HepG2 (cell line): ENCODE data around the gene IPO13.

Source experiments
- HNF4G ChIP-seq, 2 experiments: sonication (generic) in 1 of 2; formaldehyde crosslinking in 1 of 2; IDR thresholded peaks; 2 replicates each; pipeline versions ENCODE4 v1.4.0 to v1.6.1; 2011 to 2020; ENCODE audit warnings: borderline replicate concordance in 2 of 2, low read depth in 2 of 2, mild to moderate bottlenecking in 2 of 2, low read length in 1 of 2, missing genetic modification reagents in 1 of 2, moderate library complexity in 1 of 2
- NFYC ChIP-seq: IDR thresholded peaks from 2 replicates; pipeline ENCODE4 v1.6.1; 2016; ENCODE audit warnings: missing genetic modification reagents, missing compliant biosample characterization
- SIN3A ChIP-seq: IDR thresholded peaks from 2 replicates; pipeline ENCODE4 v1.6.1; 2011; ENCODE audit warnings: low read depth, mild to moderate bottlenecking, control low read depth, low read length, borderline replicate concordance
- ZFP37 ChIP-seq: sonication (generic); formaldehyde crosslinking; IDR thresholded peaks from 2 replicates; pipeline ENCODE4 v1.4.0; 2020; ENCODE audit warnings: missing genetic modification reagents, borderline replicate concordance
- ZSCAN30 ChIP-seq: sonication (generic); formaldehyde crosslinking; IDR thresholded peaks from 2 replicates; pipeline ENCODE4 v1.5.0; 2020; ENCODE audit warnings: mild to moderate bottlenecking, missing genetic modification reagents
- TF ChIP-seq, protein P1 (sequence below): sonication (generic); formaldehyde crosslinking; IDR thresholded peaks from 2 replicates; pipeline ENCODE4 v1.8.0; 2022; ENCODE audit warnings: mild to moderate bottlenecking, missing genetic modification reagents, moderate library complexity
- TF ChIP-seq, protein P2 (sequence below): sonication (generic); formaldehyde crosslinking; IDR thresholded peaks from 2 replicates; pipeline ENCODE4 v1.5.0; 2020; ENCODE audit warnings: mild to moderate bottlenecking, missing genetic modification reagents, moderate library complexity
- TF ChIP-seq, protein P3 (sequence below): sonication (generic); formaldehyde crosslinking; IDR thresholded peaks from 2 replicates; pipeline ENCODE4 v1.4.0; 2020; ENCODE audit warnings: missing genetic modification reagents; ENCODE audit errors: not compliant biosample characterization
- TF ChIP-seq, protein P4 (sequence below): sonication (generic); formaldehyde crosslinking; IDR thresholded peaks from 2 replicates; pipeline ENCODE4 v1.8.0; 2022; ENCODE audit warnings: mild to moderate bottlenecking, missing genetic modification reagents, borderline replicate concordance

DNA sequence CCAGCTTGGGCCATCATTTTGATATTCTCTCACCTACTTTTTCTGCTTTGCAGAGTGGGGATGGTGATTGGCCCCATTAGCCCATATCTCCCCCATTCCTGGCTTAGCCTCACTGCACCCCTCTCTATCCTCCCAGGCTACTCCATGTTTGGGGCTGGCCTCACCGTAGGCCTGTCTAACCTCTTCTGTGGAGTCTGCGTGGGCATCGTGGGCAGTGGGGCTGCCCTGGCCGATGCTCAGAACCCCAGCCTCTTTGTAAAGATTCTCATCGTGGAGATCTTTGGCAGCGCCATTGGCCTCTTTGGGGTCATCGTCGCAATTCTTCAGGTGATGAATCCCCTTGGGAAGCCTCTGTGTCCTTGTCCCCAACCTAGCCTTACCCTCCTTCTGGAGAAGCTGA lies 30.1 kb downstream of the IPO13 start:
- TF ChIP-seq, protein P1, sequence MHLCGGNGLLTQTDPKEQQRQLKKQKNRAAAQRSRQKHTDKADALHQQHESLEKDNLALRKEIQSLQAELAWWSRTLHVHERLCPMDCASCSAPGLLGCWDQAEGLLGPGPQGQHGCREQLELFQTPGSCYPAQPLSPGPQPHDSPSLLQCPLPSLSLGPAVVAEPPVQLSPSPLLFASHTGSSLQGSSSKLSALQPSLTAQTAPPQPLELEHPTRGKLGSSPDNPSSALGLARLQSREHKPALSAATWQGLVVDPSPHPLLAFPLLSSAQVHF: no peak
- no peak for TF ChIP-seq SIN3A
- TF ChIP-seq, protein P2, sequence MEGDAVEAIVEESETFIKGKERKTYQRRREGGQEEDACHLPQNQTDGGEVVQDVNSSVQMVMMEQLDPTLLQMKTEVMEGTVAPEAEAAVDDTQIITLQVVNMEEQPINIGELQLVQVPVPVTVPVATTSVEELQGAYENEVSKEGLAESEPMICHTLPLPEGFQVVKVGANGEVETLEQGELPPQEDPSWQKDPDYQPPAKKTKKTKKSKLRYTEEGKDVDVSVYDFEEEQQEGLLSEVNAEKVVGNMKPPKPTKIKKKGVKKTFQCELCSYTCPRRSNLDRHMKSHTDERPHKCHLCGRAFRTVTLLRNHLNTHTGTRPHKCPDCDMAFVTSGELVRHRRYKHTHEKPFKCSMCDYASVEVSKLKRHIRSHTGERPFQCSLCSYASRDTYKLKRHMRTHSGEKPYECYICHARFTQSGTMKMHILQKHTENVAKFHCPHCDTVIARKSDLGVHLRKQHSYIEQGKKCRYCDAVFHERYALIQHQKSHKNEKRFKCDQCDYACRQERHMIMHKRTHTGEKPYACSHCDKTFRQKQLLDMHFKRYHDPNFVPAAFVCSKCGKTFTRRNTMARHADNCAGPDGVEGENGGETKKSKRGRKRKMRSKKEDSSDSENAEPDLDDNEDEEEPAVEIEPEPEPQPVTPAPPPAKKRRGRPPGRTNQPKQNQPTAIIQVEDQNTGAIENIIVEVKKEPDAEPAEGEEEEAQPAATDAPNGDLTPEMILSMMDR (CRISPR knock-in tag): no peak
- TF ChIP-seq, protein P3, sequence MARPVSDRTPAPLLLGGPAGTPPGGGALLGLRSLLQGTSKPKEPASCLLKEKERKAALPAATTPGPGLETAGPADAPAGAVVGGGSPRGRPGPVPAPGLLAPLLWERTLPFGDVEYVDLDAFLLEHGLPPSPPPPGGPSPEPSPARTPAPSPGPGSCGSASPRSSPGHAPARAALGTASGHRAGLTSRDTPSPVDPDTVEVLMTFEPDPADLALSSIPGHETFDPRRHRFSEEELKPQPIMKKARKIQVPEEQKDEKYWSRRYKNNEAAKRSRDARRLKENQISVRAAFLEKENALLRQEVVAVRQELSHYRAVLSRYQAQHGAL (CRISPR knock-in tag): no peak
- TF ChIP-seq NFYC (CRISPR knock-in tag): no peak
- TF ChIP-seq HNF4G (IDR thresholded peaks at IDR 0.05; ENCODE audit: borderline replicate concordance, low read depth, low read length): no peak
- TF ChIP-seq HNF4G (CRISPR knock-in tag; IDR thresholded peaks at IDR 0.05; ENCODE audit: borderline replicate concordance, low read depth): no peak
- TF ChIP-seq, protein P4, sequence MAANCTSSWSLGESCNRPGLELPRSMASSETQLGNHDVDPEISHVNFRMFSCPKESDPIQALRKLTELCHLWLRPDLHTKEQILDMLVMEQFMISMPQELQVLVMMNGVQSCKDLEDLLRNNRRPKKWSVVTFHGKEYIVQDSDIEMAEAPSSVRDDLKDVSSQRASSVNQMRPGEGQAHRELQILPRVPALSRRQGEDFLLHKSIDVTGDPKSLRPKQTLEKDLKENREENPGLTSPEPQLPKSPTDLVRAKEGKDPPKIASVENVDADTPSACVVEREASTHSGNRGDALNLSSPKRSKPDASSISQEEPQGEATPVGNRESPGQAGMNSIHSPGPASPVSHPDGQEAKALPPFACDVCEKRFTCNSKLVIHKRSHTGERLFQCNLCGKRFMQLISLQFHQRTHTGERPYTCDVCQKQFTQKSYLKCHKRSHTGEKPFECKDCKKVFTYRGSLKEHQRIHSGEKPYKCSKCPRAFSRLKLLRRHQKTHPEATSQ: no peak
- TF ChIP-seq ZFP37: no peak
- no peak for TF ChIP-seq ZSCAN30 (CRISPR knock-in tag)
